Tibial nerve (tissue), 3 donors: ENCODE results near the gene TANC1.

ENCODE experiments used
- CTCF ChIP-seq, 5 experiments: fragments of 200-600 bp in 3 of 5; fragments of 450-650 bp in 2 of 5; sonication (generic) in 3 of 5; IDR thresholded peaks; one replicate each; pipeline ENCODE4 v1.5.1; 2016 to 2019; ENCODE audit warnings: antibody characterized with exemption in 5 of 5, mild to moderate bottlenecking in 3 of 5, moderate library complexity in 2 of 5
- POLR2A ChIP-seq, 2 donors: fragments of 450-650 bp; IDR thresholded peaks; one replicate each; pipeline ENCODE4 v1.6.1; 2017; ENCODE audit warnings: antibody characterized with exemption in 2 of 2, mild to moderate bottlenecking in 2 of 2, moderate library complexity in 2 of 2

GRCh38 chr2:159145745-159146354 is 177.4 kb downstream of the TANC1 start:
- no peak for TF ChIP-seq CTCF (IDR thresholded peaks at IDR 0.05)
- TF ChIP-seq POLR2A (IDR thresholded peaks at IDR 0.05), result no peak
